Measurements from ENCODE around the gene CD7.

DNA sequence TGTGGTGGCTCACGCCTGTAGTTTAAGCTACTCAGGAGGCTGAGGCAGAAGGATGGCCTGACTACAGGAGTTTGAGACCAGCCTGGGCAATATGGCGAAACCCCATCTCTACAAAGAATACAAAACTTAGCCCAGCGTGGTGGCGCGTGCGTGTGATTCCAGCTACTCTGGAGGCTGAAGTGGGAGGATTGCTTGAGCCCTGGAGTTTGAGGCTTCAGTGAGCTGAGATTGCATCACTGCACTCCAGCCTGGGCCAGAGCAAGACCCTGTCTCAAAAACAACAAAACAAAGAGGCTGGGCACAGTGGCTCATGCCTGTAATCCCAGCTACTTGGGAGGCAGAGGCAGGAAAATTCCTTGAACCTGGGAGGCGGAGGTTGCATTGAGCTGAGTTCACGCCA, 36.9 kb downstream of the CD7 start:
- TF ChIP-seq, protein P1, sequence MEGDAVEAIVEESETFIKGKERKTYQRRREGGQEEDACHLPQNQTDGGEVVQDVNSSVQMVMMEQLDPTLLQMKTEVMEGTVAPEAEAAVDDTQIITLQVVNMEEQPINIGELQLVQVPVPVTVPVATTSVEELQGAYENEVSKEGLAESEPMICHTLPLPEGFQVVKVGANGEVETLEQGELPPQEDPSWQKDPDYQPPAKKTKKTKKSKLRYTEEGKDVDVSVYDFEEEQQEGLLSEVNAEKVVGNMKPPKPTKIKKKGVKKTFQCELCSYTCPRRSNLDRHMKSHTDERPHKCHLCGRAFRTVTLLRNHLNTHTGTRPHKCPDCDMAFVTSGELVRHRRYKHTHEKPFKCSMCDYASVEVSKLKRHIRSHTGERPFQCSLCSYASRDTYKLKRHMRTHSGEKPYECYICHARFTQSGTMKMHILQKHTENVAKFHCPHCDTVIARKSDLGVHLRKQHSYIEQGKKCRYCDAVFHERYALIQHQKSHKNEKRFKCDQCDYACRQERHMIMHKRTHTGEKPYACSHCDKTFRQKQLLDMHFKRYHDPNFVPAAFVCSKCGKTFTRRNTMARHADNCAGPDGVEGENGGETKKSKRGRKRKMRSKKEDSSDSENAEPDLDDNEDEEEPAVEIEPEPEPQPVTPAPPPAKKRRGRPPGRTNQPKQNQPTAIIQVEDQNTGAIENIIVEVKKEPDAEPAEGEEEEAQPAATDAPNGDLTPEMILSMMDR (conservative IDR thresholded peaks at IDR 0.05; ENCODE audit: low read length): no peak
- no peak for TF ChIP-seq EZH2phosphoT487 (IDR thresholded peaks at IDR 0.05; ENCODE audit: borderline replicate concordance, low read depth, low read length)

All from OCI-LY7 (cell line).